H1 (cell line): Measurements from ENCODE around the gene IL16. TPM values are rescaled to one million over a fixed set of nuclear protein-coding genes. Genes with fewer than 3 reads are reported as not detected.

Source experiments
- CBX5 ChIP-seq: fragments of 300-800, 300-1000 bp; sonication (generic); IDR thresholded peaks from 2 replicates; pipeline ENCODE4 v1.7.1; 2016; ENCODE audit warnings: antibody characterized with exemption, low read length, low read depth
- CEBPB ChIP-seq: IDR thresholded peaks from 2 replicates; pipeline ENCODE4 v1.6.1; 2012; ENCODE audit warnings: low read depth, low read length
- POU5F1 ChIP-seq: IDR thresholded peaks from 2 replicates; pipeline ENCODE4 v1.6.1; 2011; ENCODE audit warnings: low read depth, mild to moderate bottlenecking, low read length, moderate library complexity
- TEAD4 ChIP-seq: IDR thresholded peaks from 2 replicates; pipeline ENCODE4 v1.6.1; 2012; ENCODE audit warnings: low read depth, low read length, inconsistent platforms, mixed read lengths
- polyA plus RNA-seq, 7 experiments: library from polyadenylated mRNA; depleted of rRNA in 3 of 7; stranded (reverse) in 5 of 7; unstranded in 2 of 7; fragments of >200 nt in 5 of 7; fragments of 200-250 nt in 2 of 7; gene quantifications; 1 replicate in 5 of 7; 2 replicates in 1 of 7; 4 replicates in 1 of 7; pipeline versions ENCODE4 v1.2.1 to v1.2.3, GENCODE V29; 2011 to 2013; ENCODE audit warnings: missing spikeins in 2 of 7, mixed read lengths in 2 of 7
- total RNA-seq: library from RNA; stranded (reverse); fragmentation: NEBNext Ultra II Directional; extraction: Animal tissue kit (Norgen Biotek cat#: 25700); gene quantifications from 2 replicates; pipeline ENCODE4 v1.2.1, GENCODE V29; 2021
- TF ChIP-seq, protein P1 (sequence below): IDR thresholded peaks from 2 replicates; pipeline ENCODE4 v1.6.1; 2012; ENCODE audit warnings: low read length, inconsistent platforms

The IL16 gene
- total and polyA plus RNA-seq, 2 of the 8 experiments (the other 6 are each of a cell fraction or from before 2014, with no cell fraction given): 0.03 to 0.09 TPM

DNA sequence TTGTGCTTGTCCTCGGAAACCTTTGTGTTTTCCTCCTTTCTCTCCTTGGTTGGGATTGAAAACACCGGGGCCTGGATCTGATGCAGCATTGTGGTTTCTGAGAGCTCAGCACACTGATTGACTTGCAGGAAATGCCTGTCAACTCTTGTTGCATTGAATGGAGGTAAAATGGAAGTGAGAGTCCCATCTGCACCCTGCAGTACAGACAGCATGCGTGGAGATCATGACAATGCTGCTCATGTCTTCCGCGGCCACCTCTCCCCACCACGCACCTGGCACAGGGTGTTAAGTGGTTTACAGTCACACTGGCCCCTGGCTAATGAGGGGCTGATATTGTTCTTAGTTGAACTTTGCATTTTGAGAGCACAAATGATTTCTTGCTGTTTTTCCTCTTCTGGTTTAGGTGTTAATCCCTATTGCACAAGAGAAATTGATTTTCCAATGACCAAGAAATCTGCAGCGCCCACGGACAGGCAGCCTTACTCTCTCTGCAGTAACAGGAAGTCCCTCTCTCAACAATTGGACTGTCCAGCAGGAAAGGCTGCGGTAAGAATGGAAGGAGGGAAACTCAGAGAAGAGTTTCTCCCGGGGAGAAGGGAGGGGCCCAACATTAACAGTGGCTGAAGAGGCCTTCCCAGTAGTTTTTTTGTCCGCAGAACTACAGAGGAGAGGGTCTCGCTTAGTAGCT, 68.7 kb downstream of the IL16 start (continued):
- TF ChIP-seq, protein P1, sequence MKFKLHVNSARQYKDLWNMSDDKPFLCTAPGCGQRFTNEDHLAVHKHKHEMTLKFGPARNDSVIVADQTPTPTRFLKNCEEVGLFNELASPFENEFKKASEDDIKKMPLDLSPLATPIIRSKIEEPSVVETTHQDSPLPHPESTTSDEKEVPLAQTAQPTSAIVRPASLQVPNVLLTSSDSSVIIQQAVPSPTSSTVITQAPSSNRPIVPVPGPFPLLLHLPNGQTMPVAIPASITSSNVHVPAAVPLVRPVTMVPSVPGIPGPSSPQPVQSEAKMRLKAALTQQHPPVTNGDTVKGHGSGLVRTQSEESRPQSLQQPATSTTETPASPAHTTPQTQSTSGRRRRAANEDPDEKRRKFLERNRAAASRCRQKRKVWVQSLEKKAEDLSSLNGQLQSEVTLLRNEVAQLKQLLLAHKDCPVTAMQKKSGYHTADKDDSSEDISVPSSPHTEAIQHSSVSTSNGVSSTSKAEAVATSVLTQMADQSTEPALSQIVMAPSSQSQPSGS: no peak
- no peak for TF ChIP-seq CBX5
- TF ChIP-seq POU5F1: no peak
- TF ChIP-seq CEBPB: no peak
- TF ChIP-seq TEAD4: no peak
